Activated CD8-positive, alpha-beta memory T cell treated with anti-CD3 and anti-CD28 coated beads, Interleukin-2, amount 50 U/mL, for 1 hour (primary cell): ENCODE results near the gene PKP1.

Experiments
- DNase-seq: peaks from one replicate; pipeline ENCODE4 v3.0.0-alpha.2; 2020; ENCODE audit errors: extremely low read depth

Gene PKP1

DNA sequence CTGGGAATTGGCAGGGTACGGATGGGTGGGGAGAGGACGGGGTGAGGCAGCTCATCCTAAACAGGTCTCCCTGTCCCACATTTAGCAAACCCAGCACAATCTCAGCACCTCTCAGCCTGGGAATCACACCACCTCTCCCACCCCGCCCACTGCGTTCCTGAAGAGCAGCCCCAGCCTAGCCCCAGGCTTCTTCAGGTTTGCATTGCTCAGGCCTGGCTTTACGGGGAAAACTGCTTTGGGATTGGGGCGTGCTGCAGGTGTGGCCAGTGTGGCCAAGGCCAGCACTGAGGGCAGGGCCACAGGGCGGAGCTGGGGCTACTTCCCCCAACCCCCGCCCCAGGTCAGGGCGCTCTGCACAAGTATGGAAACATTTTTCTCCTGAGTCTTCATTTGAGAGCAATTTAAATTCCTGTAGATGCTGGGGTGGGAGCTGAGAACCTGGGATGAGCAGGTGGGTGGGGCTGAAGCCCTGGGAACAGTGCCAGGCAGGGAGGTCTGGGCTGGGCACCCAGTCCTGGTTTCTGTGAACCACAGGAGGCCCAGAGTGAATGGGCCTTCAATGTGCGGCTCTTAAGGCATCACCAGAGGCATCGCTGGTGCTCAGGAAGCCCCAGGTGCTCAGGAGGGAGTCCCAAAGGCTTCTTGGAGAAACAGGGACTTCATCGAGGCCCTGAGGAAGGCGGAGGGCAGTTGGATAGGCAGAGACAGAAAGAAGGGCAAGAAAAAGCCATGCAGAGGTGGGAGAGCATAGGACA lies 70.1 kb downstream of the PKP1 start:
- DNase-seq: no peak

DNA sequence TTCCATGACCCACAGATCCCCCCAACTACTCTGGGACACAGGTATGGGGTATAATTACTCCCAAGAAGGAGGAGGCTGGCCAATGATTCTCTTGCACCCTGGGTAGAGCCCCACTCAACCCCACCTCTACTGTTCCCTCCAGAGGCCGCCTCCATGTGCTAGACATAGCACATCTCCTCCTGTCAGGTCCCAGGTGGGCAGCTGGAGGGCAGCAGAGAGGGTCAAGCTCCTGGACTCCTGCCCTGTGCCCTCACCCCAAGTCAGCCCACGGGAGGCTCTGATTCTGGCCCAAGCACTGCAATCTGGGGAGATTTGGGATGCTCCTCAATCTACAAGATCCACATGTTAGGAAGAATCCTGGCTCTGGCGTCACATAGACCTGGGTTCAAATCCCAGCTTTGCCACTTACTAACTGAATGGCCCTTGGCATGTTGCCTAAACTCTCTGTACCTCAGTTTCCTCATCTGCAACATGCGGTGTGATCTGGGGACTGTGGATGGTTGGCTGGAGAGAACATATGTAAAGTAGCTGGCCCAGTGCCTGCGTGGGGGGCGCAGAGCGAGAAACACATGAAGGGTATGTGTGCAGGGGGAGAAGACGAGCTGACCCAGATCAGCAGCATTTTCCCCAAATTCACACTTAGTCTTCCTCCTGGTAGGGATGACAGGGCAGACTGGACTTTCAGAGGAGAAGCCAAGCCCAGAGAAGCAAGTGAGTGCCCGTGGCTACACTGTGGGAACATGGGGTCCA lies 71.0 kb downstream of the PKP1 start:
- no peak for DNase-seq

DNA sequence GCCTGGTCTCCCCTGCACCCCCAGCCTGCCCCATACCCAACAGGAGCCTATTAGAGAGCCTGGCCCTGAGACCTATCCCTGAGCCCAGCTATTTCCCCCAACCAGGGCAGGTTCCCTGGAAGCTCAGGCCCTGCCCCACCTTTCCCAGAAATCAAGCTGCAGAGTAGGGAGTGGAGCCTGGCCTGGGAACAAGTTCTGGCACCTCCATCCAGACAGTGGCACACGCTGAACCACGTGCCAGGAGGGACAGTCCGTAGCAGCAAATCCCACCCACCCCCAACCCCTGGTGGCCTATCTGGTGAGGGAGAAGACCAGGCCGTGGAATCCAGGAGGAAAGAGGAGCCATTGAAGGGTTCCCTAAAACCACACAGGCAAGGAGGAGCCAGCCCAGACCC lies 71.6 kb downstream of the PKP1 start:
- no peak for DNase-seq

DNA sequence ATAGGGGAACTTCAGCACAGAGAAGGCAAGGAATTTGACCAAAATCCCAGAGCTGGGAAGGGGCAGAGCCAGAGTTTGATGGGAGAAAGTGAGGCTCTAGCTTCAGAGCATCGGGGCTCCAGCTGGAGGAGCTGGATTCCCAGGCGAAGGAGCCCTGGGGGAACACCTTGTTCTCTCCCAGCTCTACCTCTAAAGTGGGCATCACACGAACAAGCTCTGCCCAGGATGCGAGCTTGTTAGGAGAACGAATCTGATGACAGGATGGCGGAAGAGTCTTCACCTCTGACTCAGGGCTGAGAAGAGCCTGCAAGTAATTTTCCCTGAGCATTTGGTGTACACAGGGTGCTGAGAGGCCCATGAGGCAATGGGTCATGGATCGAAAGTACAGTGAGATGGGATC lies 72.2 kb downstream of the PKP1 start:
- no peak for DNase-seq

DNA sequence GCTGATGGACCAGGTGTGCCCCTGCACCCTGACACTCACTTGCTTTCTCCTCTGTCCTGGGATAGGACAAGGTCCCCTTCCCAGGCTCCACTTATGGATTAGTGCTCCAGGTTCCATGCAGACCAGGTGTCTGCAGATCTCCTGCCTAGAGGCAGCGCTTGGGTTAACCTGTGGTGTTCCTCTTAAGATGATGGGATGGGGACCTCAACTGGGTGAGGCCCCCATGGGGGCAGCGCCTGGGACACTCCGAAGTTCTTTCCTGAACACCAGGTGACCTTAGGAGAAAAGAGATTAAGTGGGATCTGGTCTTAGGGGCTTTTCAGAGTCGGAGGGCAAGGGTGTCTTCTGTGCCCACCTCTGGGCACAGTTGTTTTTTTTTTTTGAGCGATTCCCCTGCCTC lies 72.9 kb downstream of the PKP1 start:
- no peak for DNase-seq

DNA sequence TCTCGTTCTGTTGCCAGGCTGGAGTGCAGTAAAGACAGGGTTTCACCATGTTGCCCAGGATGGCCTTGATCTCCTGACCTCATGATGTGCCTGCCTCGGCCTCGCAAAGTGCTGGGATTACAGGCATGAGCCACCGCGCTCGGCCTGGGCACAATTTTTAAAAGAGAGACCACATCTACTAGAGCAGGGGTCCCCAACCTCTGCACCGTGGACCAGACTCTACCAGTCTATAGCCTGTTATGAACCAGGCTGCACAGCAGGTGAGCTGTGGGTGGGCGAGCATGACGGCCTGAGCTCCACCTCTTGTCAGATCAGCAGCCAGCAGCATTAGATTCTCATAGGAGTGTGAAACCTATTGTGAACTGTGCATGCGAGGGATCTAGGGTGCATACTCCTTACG lies 73.4 kb downstream of the PKP1 start:
- DNase-seq: no peak

DNA sequence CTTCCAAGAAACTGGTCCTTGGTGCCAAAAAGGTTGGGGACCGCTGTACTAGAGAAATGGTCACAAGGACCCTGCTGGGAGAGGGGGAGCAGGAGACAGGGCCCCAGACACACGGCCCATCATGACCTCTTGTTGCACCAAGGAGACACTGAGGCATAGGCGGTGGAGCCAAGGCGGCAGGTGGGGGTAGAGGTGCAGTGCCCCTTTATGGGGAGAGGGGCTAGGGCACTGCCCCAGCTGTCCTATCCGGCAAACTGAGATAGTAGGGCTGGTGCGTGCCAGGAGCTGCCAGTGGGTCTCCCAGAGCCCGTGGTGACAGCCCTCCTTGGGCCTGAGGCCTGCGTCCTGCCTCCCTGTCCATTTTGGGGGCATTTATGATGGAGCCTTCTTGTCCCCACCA lies 73.9 kb downstream of the PKP1 start:
- DNase-seq: no peak

DNA sequence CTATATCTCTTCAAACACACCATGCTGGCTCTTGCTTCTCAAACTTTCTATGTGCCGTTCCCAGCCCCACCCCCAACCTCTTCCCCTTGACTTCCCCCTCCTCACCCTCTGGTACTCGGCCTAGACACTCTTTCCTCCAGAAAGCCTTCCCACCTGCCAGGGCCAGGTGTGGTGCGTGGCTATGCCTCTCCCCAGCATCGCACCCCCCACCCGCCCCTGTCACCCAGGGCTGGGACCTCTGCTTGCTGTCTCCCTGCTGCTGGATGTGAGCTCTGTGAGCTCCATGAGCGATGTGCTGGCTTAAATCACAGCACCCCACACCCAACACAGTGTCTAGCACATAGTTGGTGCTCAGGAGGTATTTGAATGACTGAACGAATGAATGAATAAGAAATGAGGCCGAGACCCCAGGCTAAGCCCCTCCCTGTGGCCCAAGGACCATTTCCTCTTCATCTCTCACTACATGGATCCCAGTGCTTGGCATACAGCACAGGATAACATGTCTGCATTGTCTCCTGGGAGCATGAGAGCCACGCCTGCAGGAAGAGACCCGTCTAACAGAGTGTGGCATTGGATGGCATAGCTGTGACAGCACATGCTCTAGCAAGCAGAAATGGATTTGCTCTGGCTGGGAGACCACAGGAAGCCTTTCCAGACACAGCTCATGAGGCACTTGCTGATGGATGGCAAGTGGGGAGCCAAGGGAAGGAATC lies 74.5 kb downstream of the PKP1 start:
- no peak for DNase-seq

DNA sequence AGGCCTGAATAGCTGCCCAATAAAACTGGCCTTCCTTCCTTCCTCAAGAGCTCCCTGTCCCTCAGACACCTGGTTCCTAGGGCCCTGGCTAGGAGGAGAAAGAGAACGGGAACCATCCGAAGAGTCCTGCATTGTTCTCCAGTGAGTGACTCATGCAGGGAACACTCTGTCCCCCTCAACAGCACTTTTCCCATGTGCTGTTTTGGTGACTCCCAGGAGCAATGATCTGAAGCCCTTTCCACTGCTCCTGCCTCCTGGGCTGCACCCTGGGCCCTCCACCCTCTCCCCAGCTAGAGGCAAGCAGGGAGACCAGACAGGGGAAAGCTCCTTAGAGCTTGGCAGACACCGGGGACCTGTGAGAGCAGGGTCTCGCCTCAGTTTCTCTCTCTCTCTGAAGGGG lies 75.3 kb downstream of the PKP1 start:
- no peak for DNase-seq

DNA sequence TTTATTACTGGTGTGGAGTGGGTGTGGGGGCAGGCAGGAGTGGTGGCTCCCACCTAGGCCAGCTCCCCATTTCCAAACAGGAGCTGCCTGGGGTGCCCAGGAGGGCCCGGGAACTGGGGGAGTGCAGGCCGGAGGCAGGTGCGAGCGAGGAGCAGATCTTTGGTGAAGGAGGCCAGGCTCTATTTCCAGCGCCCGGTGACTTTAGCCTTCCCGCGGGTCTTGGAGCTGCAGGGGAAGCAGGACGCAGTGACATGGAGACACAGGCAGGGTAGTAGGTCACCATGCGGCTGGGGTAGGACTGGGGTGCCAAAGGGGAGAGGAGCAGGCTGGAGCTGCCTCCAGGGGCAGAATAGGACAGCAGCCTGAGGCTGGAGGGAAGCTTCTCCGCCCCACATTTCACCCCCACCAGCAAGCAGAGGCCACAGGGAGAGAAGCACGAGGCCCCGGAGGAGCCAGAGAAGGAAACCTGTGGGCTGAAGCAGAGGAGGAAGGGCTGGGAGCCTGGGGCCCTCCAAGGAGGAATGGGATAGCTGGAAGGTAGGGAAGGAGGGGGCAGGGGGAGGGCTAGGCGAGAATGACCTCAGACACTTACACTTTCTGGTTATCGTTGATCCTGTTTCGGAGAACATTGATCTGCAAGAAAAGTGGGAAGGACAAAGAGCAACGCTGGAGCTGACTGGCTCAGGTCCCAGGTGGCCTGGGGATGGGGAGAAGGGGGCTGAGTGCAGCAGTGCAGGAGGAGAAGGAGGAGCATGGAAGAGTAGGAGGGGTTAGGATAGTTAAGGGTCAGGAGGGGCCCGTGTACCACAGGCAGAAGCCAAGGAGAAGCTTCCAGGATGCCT lies 75.9 kb downstream of the PKP1 start:
- no peak for DNase-seq

DNA sequence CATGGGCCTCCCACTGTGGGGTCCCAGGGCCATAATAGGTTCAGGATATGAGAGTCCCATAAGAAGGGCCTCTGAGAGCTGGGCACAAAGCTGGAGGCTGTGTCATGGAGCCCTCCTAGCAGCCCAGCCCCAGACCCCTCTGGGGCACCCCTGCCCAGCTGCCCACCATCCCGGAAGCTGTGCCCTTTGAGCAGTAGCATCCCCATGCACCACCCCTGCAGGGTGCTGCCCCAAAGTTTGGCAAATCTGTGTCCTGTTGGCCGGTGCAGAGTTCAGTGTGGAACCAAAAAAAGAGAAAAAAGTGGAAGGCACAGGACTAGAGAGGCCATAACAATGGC lies 76.5 kb downstream of the PKP1 start:
- DNase-seq: no peak

DNA sequence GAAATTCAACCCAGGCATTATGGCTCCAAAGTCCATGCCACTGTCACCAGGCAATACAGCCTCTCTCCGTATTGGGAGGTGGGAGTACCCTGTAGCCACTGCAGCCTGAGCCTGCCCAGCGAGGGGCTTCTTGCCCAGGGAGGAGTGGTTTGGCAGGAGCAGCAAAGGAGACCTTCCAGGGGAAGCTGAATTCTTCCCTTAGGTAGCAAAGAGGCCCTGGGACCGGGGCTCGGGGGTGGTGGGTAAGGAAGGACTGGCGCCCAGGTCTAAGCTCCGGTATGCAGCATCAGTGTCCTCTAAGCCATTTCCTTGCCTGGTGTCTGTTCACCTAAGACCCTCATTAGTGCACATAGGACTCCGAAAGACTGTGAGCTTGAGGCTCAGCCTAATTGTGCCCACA lies 77.2 kb downstream of the PKP1 start:
- no peak for DNase-seq

DNA sequence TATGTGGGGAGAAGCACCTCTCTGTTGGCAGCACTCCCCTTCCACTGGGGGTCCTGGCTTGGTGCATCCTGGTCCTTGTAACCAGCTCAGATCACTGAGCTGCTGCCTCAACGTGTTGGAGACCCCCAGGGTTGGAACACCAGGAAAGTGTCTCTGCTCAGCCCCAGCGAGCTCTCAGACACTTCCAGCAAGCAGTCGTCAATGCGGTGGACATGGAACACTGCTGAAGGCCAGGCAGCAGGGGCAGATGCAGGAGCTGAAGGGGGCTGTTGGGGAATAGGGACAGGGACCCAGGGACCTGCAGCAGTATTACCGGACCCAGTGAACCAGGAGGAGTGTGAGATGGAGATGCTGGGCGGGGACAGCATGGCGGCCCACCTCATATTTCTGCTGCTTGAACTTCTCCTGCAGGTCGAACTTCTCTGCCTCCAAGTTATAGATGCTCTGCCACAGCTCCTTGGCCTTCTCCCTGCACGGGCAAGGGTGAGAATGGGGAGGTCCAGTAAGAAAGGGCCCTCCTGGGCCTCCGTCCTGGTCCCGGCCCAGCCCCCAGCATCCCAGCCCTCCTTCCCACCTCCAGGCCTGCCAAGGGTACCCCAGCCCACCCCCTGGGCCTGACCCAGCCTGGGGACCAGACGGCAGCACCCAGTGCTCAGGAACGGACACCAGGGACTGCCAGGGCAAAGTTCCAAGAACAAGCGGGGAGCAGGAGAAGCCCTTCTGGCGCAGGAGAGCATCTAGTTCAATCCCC lies 77.8 kb downstream of the PKP1 start:
- no peak for DNase-seq

DNA sequence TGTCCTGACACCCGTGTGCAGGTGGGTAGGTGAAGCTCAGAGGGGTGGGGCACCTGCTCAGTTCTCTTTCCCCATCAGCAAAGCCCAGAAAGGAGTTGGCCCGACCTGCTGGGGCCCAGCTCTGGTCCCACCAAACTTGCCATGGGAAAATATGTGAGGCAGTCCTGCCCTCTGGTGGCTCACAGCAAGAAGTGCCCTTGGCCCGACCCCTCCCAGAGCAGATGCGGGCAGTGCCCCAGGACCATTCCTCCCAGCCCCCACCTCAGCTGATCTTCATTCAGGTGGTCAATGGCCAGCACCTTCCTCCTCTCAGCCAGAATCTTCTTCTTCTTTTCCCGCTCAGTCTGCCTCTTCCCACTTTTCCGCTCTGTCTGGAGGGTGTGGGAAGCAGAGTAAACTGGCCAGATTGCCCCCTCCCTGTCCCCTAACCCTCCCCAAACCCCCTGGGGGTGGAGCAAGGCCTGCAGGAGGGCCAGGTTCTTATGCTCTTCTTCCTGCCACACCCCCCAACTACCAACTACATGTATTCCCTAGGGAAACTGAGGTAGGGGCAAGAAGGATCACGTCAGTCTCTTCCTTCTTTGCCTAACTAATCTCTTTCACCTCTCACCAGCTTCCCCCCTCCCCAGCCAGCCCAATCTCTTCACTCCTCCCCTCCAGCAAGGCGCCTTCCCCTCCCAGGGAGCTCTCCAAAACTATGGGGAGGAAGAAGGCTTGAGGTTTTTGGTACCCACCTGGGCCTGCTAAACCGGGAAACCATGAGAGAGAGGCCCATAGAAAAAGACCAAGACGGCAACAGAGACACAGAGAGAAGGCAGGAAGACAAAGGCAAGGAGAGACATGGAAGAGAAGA lies 78.6 kb downstream of the PKP1 start:
- no peak for DNase-seq

DNA sequence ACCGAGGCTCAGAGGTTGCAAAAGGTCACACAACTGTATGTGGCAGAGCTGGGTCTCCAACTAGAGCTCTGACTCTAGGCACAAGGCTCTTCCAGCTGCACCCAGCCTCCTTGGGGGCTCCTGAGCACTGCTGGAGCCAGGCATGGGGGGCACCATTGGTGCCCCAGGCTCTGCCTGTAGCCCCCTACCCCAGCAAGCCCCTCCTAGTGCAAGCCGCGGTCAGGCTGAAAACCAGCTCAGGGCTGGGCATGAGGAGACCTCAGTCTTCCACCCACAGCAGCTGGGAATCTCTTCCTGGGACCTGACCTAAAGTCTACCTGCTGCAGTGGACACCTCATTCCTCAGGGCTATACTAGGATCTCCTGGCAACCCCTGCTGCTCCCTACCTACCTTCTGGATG lies 79.6 kb downstream of the PKP1 start:
- no peak for DNase-seq

DNA sequence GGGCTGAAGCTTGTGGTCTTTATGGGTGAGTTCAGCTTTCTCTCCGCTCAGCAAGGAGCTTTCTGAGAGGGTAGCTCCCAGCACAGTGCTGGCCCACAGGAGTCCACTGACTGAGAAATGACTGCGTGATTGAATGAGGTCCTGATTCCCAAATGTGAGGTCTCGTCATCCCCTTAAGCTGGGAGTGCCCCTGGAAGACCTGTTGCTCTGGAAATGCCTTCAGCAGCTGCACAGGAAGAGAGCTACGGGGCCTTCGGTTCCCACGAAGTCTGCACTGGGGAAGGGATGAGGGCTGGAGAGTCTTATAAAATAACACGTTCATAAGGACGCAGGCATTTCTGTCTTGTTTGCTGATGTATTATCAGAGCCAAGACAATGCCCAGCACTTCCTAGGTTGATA lies 80.2 kb downstream of the PKP1 start:
- no peak for DNase-seq

DNA sequence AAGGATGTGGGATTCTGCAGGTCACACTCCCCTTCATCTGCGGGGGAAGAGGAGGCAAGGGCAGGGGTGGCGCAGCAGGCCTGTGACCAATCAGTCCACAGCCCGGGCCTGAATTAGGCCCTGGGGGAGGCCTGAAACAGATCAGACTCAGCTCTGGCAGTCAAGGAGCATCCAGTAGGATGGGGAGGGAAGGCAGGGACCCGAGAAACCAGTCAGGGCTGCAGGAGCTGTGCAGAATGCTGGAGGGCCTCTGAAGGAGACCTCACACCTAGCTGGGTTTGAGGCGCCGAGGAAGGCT lies 81.5 kb downstream of the PKP1 start:
- no peak for DNase-seq

DNA sequence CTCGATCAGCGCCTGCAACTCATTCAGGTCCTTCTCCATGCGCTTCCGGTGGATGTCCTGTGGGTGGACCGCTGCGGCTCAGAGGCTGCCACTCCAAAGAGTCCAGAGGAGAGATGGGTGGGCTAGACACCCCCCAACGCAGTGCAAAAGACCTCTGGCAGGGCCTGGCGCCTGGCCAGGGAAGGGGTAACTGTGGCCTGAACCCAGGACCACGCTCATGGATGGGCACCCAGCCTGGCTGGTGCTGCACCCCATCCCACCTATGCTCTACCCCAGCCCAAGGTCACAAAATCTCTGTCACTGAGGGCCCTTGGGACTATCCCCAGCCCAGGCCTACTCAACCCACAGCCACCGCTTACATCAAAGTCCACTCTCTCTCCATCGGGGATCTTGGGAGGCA lies 81.9 kb downstream of the PKP1 start:
- no peak for DNase-seq

DNA sequence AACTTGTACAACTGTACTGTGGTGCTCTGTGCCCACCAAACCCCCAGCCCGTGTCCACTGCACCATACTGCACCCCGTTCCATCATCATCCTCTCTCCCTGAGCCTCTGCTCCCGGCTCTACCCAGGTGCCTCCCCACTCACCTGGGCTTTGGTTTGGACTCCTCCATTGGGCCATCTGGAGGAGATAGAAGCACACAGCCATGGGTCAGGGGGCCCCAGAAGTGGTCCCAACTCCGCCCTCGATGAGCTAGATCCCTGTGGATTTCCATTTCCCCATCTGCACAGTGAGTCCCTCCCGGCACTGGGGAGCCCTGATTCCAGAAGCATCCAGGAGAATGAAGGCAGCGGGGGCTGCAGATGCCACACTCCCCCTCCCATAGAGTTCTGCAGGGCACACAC lies 83.4 kb downstream of the PKP1 start:
- no peak for DNase-seq

DNA sequence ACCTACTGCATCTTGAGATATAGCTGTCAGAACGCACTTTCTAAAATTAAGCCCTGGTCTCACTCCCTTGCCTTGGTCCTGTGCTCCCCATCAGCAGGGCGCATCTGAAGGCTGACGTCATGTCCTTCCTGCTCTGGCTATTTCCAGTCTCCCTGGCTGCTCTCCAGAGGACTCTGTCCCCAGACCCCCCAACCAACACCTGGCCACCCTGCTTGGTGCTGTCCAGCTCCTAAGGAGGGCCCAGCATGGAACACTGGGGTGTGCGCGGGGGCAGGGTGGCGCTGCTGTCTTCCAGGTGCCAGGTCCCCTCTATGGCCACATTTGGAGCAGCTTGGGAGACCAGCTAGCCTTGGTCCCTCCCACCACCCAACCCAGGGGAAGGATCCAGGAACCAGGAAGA lies 85.9 kb downstream of the PKP1 start:
- DNase-seq: no peak

DNA sequence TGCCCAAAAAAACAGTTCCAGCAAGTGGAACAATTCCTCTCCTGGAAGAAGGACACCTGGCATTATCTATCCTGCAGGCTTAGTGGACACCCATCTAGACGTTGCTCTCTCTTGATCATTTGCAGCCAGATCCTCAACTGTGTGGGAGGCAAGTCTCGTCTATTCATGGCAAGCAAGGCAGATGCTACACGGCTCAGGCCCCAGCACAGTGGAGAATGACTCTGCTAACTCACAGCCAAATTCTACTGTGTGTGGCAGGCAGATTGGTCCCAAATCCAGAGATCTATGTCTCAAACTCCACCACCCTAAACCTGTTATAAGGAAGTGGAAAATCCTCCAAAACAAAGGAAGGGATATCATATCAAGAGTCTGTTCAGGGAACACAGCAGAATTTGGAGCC lies 87.2 kb downstream of the PKP1 start:
- DNase-seq: no peak
